Smooth muscle cell (in vitro differentiated cells): ENCODE measurements around the gene SLC2A8. TPM values are rescaled to one million over a fixed set of nuclear protein-coding genes. Genes with fewer than 3 reads are reported as not detected.

ENCODE experiments used
- DNase-seq: peaks from one replicate; lab custom pipeline; 2025; ENCODE audit not compliant: unreplicated experiment; lab: John Stamatoyannopoulos, UW
- H2AFZ ChIP-seq: fragments of 200-600 bp; sonication (generic); 2 replicates; pipeline ENCODE4 v1.6.0; 2016; ENCODE audit warnings: antibody characterized with exemption, low read depth, mild to moderate bottlenecking
- H3F3A ChIP-seq: fragments of 200-600 bp; sonication (generic); 2 replicates; pipeline ENCODE4 v1.6.0; 2017; ENCODE audit warnings: antibody characterized with exemption, low read depth
- H3K27ac ChIP-seq: fragments of 200-600 bp; sonication (generic); 2 replicates; pipeline ENCODE4 v1.5.1; 2016; ENCODE audit warnings: low read depth, mild to moderate bottlenecking
- H3K27me3 ChIP-seq: fragments of 200-600 bp; sonication (generic); 2 replicates; pipeline ENCODE4 v1.6.1; 2016; ENCODE audit warnings: low read depth, mild to moderate bottlenecking
- H3K36me3 ChIP-seq: fragments of 200-600 bp; sonication (generic); 2 replicates; pipeline ENCODE4 v1.5.1; 2016; ENCODE audit warnings: low read depth
- H3K4me1 ChIP-seq: fragments of 200-600 bp; sonication (generic); 2 replicates; pipeline ENCODE4 v1.5.1; 2016; ENCODE audit warnings: low read depth
- H3K4me2 ChIP-seq: fragments of 200-600 bp; sonication (generic); 2 replicates; pipeline ENCODE4 v1.6.0; 2016; ENCODE audit warnings: mild to moderate bottlenecking
- H3K4me3 ChIP-seq: fragments of 200-600 bp; sonication (generic); 2 replicates; pipeline ENCODE4 v1.5.1; 2016; ENCODE audit warnings: mild to moderate bottlenecking
- H3K79me2 ChIP-seq: fragments of 200-600 bp; sonication (generic); 2 replicates; pipeline ENCODE4 v1.6.0; 2016; ENCODE audit warnings: low read depth, mild to moderate bottlenecking
- H3K9ac ChIP-seq: fragments of 200-600 bp; sonication (generic); 2 replicates; pipeline ENCODE4 v1.6.0; 2016; ENCODE audit warnings: low read depth
- H3K9me3 ChIP-seq: fragments of 200-600 bp; sonication (generic); replicated peaks from 2 replicates; pipeline ENCODE4 v1.5.1; 2016; ENCODE audit warnings: low read depth
- H4K20me1 ChIP-seq: fragments of 200-600 bp; sonication (generic); 2 replicates; pipeline ENCODE4 v1.6.0; 2016; ENCODE audit warnings: low read depth
- CTCF ChIP-seq: fragments of 200-600 bp; sonication (generic); IDR thresholded peaks from 2 replicates; pipeline ENCODE4 v1.5.1; 2017; ENCODE audit warnings: borderline replicate concordance, mild to moderate bottlenecking, antibody characterized with exemption; ENCODE audit not compliant: insufficient read depth, poor library complexity, severe bottlenecking
- WGBS: methylation state at CpG from one replicate; pipeline ENCODE4 v1.1.7; 2016; ENCODE audit warnings: low lambda C conversion rate; 5-methylcytosine and 5-hydroxymethylcytosine counted together
- polyA plus RNA-seq: library from polyadenylated mRNA; unstranded; fragments of >200 nt; fragmentation: Nextera tagmentation; extraction: Ambion mirVana; gene quantifications from 2 replicates; pipeline ENCODE4 v1.2.1, GENCODE V29; 2016
- total RNA-seq: library from RNA; depleted of rRNA; stranded (reverse); fragments of >200 nt; gene quantifications from 2 replicates; pipeline ENCODE4 v1.2.3, GENCODE V29; 2014

The SLC2A8 gene
- total and polyA plus RNA-seq, 2 experiments from 2014 or later: 16.9 to 27.7 TPM

- DNase-seq: no peak
- Histone ChIP-seq H4K20me1 (no peaks in the 10 kb centered on the region), H3K9ac (no peak overlapping the region), H3K27me3 (no peaks in the 10 kb centered on the region), H3K27ac (no peak overlapping the region), H3F3A (peaks cover 3% of the 10 kb centered on the region), H3K9me3 (no peaks in the 10 kb centered on the region), H2AFZ (no peak overlapping the region), H3K4me1 (no peaks in the 10 kb centered on the region), H3K36me3 (no peaks in the 10 kb centered on the region), H3K79me2 (no peaks in the 10 kb centered on the region), H3K4me2 (no peak overlapping the region), H3K4me3 (no peak overlapping the region)
- 68% methylated on average over 6 of the region's 6 CpGs for WGBS
- no peak for TF ChIP-seq CTCF
These were observed 28.0 kb upstream of the SLC2A8 start for GRCh38 chr9:127368852-127369402.

DNA sequence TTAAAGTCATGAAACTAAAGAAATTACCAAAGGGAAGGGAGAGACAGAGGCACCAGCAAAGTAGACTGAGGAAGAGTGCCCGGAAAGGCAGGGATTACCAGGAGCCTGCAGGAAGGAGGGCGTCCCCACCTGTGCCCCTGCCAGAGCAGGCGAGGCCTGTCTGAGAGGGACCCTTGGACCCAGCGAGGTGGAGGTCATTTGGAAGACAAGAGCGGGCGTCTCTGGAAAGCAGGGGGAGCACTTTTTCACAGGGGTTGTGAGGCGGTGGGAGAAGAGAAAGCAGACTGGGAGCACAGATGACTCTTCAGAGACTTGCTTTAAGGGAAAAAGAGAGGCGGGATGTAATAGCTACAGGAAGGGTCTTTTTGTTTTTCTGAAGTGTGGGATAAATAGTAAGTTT is 27.5 kb upstream of the SLC2A8 start:
- no peaks in the 10 kb centered on the region for H3K79me2 ChIP-seq
- H2AFZ ChIP-seq: no peak overlapping the region

GRCh38 chr9:127370147-127370579 is 26.8 kb upstream of the SLC2A8 start:
- Histone ChIP-seq H3K4me1 (no peaks in the 10 kb centered on the region), H3K79me2 (no peaks in the 10 kb centered on the region), H3K27me3 (no peaks in the 10 kb centered on the region), H3K4me2 (no peak overlapping the region), H3K9me3 (no peaks in the 10 kb centered on the region), H4K20me1 (no peaks in the 10 kb centered on the region), H3K36me3 (no peaks in the 10 kb centered on the region), H3K27ac (no peak overlapping the region), H2AFZ (no peak overlapping the region), H3K4me3 (no peak overlapping the region), H3F3A (peaks cover 3% of the 10 kb centered on the region), H3K9ac (no peak overlapping the region)
- 62% methylated on average over 7 of the region's 7 CpGs for WGBS
- TF ChIP-seq CTCF: no peak
- no peak for DNase-seq

More for the DNA sequence above, 27.5 kb upstream of the SLC2A8 start:
- H3K9me3 ChIP-seq: no peaks in the 10 kb centered on the region
- H3K4me1 ChIP-seq: no peaks in the 10 kb centered on the region
- no peak overlapping the region for H3K4me3 ChIP-seq
- peaks cover 3% of the 10 kb centered on the region for H3F3A ChIP-seq
- H3K4me2 ChIP-seq: no peak overlapping the region
- H3K36me3 ChIP-seq: no peaks in the 10 kb centered on the region
- no peaks in the 10 kb centered on the region for H3K27me3 ChIP-seq
- no peak overlapping the region for H3K27ac ChIP-seq
- H4K20me1 ChIP-seq: no peaks in the 10 kb centered on the region
- DNase-seq: no peak
- no peak overlapping the region for H3K9ac ChIP-seq
- TF ChIP-seq CTCF: no peak
- WGBS: 92% methylated on average over 8 of the region's 8 CpGs
